NCI-H345 treated with DMSO at 0.1 percent for 48 hours (cell line): ENCODE results near the gene RAB35.

Experiments used
- DNase-seq: peaks from one replicate; lab custom pipeline; 2025; ENCODE audit not compliant: unreplicated experiment; lab: John Stamatoyannopoulos, UW

RAB35 gene

DNA sequence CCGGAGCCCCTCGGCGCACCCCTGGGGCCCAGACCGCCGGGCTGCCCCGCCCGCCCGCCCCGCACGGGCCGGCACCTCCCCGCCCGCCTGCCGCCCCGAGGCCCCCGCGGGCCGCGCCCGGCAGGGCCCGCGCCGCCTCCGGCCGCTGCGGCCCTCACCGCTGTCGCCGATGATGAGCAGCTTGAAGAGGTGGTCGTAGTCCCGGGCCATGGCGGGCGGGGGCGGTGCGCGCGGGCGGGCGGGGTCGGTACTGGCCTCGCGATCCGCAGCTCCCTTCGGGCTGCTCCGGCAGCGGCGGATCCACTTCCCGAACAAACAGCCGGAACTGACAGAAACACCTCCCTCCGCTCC is at the start of gene RAB35:
TSS of gene RAB35 (minus strand) at position 313 of the 351 bp plus-strand sequence. CDS start at position 210, 103 bp downstream.
- DNase-seq: no peak

DNA sequence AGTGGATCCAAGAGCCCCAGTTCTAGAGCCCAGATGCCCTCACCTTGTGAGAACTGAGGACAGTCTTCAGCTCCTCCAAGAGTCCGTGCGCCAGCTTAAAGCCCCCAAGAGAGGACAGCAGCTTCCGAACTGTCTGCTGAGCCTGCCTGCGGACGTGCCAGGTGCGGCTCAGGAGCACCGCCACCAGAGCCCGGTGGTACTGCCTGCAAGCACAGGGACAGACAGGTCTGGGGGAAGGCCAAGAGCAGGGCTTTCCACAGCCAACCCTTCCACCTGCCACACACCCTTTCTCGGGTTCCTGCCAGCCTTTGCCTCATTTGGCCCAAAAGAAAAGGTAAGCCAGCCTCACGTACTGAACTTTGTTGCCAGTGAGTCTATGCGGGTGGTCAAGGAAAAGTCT is 47.7 kb upstream of the RAB35 start:
- no peak for DNase-seq

DNA sequence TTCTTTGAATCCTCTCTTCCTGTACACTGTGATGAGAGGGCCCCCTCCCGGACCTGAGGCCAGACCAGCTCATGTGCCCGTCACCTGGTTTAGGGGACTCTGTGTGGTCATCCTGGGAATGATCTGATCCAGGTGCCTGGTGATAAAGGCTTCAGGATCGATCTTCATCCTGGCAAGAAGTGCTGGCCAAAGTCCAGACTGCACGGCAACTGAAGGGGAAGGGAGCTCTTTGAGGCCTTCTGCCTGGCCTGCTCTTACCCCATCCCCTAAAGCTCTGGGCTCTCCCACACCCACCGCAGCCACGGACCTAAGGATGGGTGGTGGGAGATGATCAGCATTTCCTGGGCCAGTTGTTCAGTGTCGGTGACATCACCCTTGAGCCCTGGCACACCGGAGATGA is 46.2 kb upstream of the RAB35 start:
- DNase-seq: no peak

DNA sequence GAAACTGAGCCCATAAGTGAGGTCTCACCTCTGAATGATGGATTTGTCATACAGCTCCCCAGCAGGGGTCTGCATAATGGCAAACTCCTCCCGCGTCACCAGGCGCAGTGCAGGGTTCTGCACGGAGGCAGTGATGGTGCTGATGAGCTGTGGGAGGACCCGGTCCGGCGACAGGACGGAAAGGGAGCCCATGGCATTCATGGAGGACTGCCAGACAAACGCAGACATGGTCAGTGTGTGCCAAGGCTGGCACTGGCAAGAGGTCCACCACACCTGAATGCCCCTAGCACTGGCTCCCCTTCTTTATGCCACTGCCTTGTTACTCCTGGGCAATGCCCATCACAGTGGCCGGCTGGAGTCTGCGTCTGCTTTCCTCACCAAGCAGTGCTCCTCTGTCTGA is 45.3 kb upstream of the RAB35 start:
- no peak for DNase-seq

DNA sequence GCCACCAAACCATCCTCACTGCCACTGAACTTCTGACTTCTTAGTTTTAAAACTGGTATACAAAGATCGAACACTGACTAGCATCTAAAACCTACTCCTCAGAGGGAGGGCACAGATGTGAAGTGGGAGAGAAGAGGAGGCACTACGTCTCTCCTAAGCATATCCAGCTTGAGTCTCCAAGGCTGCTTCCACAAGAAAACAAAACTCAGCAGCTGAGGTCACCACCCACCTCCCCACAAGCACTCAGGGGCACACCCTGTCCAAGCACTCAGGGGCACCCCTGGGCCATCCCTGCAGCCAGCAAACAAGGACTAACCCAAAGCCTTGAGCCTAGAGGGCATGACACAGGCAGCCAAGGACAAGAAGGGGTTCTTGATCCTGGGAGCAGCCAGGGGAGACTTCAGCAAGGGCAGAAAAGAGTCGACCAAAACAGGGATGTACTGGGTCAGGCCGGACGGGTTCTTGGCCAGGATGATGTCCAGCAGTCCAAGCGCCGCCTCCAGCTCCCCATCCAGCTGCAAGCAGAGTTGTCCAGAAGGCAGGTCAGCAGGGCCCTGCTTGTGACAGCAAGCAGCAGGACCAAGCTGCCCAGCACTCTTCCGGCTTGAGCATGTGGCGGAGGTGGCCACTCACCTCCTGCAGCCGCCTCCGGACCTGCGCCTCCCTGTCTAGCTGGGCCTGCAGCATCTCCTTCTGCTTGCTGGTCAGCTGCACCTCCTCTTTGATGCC is 43.1 kb upstream of the RAB35 start:
- DNase-seq: no peak

DNA sequence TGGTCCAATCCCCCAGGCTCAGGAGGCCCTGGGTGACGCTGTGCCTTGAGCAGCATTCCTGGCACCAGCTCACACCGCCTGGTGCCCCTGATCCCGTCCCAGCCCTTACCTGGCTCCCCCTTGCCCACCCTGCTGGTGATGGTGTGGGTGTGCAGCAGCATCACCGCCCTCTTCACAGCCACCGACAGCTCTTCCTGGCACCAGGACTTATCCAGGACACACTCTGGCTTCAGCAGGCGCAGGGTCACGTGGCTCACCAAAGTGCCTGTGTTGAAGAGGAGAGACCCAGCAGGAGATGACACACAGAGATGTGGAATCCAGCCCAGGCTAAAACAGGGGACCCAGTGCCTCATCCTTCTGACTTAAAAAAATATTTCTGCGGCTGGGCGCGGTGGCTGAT is 41.8 kb upstream of the RAB35 start:
- DNase-seq: no peak

DNA sequence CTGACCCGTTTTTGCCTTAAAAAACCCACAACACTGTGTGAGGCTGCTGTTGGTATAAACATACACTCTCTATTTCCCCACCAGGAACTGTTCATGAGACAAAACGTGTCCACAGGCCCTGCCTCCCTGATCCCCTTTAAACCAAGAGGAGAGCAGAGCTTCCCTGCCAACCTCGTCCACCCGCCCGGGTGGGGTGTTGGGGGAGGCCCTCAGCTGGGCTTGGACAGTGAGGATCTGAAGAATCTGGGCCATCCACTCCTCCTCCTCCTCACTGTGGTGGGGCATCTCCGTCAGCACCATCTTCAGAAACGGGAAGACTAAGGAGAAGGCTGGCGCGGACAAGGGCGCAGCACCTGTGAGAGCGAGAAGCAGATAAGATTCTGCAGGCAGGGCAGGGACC is 41.1 kb upstream of the RAB35 start:
- DNase-seq: no peak

DNA sequence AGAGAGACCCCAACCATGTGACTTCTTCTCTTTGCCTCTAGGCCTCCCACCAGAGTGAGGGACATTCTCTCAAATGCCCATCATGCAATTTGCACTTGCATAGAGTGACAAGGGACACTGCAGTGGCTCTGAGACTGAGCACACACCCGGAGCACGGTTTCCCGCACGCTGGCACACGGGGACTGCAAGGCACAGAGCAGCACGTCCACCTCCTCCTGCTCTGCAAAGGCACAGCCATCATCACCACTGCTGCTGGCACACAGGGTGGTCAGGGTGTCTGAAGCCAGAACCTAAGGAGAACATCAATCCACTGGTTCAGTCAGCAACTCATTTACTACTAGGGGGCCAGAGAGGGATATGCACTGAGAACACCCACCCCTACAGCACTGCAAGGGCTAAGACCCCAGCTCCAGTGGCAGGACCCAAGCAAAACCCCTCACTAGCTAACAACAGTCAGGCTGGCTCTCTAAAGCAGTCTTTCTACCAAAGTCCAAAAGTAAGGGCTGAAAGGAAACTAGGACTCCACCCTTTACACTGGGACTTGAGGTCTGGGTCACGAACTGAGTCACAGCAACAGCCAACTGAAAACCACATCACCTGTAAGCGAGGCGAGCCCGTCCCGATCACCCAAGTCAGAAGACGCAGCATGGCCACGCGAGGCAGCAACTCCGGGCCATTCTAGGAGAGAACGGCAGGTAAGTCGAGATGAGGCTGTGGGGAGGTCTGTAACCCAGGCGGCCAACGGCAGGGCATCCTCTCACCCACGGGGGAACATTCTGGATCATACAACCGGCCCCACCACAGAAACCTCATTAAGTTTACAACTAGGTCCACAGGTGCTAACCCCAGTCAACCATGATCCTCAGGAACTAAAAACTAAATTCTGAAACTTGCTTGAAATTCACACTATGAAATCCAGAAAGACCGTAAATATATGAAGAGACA is 40.0 kb upstream of the RAB35 start:
- no peak for DNase-seq

DNA sequence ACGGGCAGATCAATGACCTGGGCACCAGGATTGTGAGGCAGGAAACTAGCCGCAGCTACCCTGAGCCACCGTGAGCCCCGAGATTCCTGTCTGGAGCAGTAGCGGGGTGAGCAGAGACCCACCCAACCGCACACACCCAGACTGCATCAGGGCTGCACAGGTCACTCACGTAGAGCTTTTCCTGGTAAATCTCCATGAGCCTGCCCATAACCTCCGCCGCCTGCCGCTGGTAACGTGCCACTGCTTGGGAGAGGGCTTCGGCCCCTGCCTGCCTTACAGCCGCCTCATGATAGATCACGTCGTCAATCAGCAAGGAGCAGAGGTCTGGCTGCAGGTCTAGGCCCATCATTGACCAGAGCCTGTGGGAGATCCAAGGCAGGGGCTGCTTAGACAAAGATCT is 38.5 kb upstream of the RAB35 start:
- DNase-seq: no peak

DNA sequence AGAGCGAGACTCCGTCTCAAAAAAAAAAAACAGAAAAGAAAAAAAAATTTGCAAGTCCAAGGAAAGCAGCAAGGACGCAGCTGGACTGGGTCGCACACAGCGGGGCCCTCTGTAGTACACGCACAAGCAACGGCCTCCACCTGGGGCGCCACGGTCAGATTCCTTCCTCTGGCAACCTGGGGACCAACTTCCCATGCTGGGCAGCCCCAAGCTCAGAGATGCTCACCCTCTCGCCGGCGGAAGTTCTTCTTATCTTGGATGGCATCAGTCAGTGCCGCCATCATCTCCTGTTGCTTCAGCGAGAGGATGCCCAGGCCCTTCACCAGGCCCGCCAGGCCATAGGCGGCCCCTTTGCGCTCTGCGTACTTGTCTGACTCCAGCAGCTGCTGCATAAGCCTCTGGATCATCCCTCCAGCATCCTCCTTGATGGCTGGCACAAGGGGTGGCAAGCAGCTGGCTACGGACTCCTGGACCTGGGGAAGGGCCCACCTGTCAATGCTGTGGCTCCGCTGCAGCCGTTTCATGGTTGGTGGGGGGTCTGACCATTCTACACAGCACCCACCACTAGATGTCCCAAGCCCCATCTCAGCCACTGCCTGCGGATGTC is 34.5 kb upstream of the RAB35 start:
- DNase-seq: no peak

DNA sequence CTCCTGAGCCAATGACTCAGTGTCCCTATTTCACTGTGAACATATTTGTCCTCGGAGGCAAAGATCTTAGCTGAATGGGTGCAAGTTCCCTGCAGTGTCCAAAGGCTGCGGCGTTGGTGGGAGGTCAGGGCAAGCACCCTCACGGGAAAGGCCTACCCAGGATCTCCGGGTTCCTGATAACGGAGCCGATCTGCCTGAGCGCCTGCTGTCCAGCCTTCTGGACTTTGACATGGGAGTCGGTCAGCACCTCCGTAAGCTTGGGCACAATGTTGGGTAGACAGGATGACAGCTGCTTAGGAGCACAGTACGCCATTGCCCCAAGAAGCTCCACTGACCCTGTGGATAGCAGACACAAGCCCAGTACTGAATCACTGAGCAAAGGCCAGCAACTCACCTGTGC is 31.5 kb upstream of the RAB35 start:
- no peak for DNase-seq

DNA sequence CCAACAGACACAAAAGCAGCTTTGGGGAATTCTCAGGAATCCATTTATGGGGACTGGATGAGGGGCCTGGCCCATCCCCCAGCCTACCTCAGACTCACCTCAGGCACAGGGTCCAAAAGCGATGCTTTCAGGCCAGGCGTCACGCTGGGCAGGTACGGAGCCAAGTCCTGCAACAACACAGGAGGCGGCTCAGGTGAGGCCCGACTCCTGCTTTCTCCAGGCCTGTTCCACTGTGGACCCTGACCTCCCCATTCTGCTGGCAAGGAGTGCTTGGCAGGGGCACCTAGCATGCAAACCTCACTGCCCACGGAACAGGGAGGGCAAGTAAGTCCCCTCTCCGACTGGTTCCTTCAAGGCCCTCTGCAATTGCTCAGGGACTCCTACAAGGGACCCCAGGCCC is 28.6 kb upstream of the RAB35 start:
- no peak for DNase-seq

DNA sequence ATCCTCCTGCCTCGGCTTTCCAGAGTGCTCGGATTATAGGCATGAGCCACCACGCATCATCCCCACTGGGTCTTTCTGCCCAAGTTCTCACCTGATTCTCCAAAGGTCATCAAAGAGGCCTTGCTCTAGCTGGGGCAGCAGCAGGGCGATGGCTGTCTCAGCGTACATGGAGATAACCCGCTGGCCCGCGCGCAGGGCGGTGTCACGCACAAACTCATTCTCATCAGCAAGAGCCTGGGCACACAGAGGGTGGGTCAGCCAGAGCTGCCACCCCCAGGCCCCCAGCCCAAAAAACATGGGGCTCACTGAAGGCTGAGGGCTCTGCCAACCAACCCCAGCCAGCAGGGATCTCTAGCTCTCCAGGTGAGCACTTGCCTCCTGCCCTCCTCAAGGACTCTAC is 27.7 kb upstream of the RAB35 start:
- DNase-seq: no peak

DNA sequence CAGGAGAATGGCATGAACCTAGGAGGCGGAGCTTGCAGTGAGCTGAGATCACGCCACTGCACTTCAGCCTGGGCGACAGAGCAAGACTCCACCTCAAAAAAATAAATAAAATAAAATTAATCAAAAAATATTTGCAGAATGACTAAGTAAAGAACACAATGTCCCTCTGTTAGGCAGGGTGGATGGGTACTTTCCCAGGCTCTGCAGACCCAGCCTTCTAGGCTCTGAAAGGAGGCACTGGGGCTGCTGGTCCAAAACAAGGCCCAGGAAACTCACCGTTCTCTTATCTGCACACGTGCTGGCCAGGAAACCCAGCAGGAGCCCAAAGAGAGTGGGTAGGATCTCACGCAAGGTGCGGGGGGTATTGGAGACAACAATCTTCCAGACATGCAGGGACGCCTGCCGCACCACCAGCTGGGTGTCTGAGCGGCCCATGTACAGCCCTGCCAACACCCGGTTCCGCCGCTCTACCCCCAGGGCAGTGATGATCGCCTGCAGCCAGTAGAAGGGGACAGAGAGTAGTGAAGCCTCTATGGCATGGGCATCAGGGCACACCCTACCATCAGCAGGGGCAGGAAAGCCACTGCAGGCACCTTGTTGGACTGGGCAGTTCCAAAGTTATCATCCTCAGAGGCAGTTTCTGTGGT is 25.8 kb upstream of the RAB35 start:
- no peak for DNase-seq

DNA sequence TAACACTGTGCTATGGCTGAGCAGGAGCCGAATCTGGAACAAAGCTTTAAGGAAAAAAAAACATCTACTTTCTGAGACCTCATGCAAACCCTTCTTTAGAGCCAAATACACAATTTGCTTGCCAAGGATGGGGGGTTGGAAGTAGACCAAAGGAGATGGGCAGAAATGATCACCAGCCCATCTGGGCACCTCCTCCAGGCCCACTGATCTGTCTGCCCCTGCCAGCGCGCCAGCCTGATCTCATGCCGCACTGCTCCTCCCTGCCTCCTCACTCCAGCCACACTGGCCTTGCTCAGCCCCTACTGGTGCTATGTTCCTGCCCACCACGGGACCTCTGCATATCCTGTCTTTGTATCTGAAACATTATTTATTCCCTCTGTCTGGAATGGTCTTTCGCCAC is 24.8 kb upstream of the RAB35 start:
- no peak for DNase-seq

DNA sequence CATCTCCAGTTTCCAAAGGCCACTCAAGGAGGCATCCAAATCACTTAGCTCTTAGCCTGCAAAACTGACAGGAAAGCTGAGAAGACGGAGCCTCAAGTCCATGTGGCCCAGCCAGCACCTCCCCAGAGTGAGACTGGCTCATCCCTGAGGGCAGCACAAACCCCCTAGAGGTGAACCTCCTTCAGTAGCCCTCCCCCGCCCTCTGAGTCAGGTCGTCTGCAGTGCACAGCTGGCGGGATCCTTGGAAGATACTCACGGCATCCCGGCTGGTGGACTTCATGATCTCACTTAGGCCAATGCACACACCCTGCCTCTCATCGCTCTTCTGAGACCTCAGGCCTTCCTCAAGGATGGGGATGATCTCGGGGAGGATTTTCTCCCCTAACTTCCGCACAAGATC is 24.1 kb upstream of the RAB35 start:
- no peak for DNase-seq

DNA sequence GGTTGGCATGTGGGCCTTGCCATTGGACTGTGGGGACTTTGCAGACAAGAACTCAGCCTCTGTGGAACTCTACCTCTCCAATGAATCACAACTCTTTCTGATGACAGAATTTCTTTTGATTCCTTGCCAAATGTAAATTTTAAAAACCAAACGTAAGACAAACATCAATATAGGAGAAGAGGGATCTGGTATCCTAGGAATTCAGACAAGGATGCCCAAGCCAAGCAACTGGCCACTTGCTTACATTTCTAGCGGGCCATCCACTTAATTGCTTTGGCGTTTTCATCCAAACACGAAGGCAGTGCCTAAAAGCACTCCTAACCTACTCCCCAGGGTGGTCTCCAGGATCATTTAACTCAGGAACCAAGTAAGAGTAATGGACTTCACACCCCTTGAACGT is 23.4 kb upstream of the RAB35 start:
- no peak for DNase-seq

DNA sequence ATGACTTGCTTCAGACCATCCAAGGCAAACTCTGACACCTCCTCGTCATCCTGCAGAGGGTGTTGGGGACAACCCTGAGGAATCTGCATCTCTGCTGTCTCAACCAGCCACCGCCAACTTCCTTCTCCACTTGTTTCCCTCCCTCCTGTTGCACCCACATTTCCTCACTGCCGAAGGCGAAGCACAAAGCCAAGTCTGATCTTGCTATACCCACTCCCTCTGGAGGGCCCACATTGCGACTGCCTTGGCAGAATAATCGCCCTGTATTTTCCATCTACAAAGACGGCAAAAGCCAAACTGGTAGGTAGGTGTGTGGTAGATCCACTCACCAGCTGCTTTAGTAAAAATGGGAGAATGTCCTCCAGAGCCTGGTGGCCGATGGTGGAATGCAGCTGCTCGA is 21.8 kb upstream of the RAB35 start:
- no peak for DNase-seq

DNA sequence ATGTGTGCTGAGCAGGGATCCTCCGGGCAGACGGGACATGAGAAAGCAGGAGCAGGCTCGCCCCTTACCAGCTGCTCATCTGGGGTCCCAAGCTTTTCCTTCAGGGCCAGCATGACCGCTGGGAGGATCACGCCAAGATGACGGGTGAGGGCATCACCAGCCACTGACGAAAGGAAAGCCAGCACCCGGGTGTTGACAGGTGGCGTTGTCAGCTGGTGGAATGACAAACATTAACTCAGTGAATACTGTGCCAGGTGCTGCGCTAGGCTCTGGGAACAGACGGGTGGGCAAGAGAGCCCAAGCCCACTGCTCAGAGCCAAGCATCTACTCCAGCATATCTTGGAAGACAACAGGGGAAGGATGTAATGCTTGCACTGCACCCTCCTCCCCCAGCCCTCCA is 21.3 kb upstream of the RAB35 start:
- DNase-seq: no peak

DNA sequence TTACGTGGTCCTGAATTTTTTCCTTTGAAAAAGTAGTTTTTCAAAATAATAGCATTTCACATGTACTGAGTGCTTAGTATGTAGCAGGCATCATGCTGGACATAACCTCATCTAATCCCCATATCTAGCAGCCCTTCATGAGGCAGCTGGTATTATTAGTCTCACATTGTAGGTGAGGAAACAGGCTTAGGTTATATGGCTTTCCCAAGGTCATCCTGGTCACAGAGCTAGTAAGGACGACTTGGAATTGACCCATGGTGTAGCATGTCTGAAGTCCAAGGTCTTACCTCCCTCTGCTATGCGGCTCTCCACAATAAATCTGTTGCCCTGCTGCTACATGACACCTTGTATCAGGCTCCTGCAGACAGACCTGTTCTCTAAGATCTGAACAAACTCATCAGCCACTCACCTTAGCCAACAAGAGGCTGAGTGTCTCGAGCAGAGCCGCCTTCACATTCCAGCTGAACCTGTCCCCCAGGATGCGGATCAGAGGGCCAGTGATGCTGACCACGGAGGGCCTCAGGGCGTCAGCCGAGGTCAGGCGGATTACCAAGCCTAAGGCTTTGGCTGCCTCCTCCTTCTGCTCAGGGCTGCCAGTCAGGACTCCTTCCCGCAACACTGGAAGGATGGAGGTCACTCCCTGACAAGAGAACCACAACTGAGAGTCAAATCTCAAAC is 19.7 kb upstream of the RAB35 start:
- DNase-seq: no peak
